ENCODE results near the gene CYFIP2.
A peak's percentile ranks its signal among the peaks of the same experiment; 100 is the strongest.
"Not testable (repeated sequence)": the region's sequence is repeated elsewhere in the genome, so short reads cannot be mapped to it uniquely, and the experiment has no call there.

The CYFIP2 gene

DNA sequence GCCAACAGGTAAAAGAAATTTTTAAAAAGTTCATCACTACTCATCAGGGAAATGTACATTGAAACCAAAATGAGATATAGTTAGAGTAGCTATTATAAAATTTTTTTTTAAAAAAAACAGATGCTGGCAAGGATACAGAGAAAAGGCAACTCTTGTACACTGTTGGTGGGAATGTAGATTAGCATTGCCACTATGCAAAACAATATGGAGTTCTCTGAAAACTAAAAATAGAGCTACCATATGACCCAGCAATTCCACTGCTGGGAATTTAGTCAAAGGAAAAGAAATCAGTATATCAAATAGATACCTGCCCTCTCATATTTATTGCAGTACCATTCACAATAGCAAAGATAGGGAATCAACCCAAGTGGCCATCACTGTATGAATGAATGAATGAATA is 149.9 kb downstream of the CYFIP2 start:
- DNase-seq, result no peak

DNA sequence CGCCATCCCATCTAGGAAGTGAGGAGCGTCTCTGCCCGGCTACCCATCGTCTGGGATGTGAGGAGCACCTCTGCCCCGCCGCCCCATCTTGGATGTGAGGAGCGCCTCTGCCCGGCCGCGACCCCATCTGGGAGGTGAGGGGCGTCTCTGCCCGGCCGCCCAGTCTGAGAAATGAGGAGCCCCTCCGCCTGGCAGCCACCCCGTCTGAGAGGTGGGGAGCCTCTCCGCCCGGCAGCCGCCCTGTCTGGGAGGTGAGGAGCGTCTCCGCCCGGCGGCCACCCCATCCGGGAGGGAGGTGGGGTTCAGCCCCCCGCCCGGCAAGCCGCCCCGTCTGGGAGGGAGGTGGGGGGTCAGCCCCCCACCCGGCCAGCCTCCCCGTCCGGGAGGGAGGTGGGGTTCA is 153.6 kb downstream of the CYFIP2 start:
- not testable (repeated sequence) for DNase-seq

DNA sequence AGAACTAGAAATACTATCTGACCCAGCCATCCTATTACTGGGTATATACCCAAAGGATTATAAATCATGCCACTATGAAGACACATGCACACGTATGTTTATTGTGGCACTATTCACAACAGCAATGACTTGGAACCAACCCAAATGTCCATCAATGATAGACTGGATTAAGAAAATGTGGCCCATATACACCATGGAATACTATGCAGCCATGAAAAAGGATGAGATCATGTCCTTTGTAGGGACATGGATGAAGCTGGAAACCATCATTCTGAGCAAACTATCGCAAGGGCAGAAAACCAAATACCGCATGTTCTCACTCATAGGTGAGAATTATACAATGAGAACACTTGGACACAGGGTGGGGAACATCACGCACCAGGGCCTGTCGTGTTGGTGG is 164.0 kb downstream of the CYFIP2 start:
- DNase-seq, result not testable (repeated sequence)

DNA sequence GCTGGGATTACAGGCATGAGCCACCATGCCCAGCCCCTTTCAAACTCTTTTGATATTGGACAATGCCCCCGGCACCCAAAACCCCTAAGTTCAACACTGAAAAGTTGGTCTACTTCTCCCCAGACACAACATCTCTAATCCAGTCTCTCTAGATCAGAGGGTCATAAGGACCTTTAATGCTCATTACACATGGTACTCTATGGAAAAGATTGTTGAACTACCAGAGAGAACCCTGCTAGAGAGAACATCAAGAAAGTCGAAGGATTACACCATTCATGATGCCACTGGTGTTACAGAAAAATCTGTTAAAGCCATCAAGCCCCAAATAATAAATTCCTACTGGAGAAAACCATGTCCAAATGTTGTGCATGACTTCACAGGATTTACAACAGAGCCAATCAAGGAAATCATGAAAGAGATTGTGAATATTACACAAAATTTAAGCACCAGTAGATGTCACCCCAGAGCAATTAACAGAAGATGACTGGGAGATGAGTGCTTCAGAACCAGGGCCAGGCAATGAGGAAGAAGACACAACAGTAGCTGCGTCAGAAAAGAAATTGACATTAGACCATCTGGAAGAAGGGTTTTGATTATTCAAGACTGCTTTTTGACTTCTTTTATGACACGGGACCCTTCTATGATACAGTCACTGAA is 165.7 kb downstream of the CYFIP2 start:
- DNase-seq, result peak; percentile 50

GRCh38 chr5:157434096-157434495 is 168.2 kb downstream of the CYFIP2 start:
- no peak for DNase-seq

GRCh38 chr5:157443041-157443549 is 177.2 kb downstream of the CYFIP2 start:
- no peak for DNase-seq

DNA sequence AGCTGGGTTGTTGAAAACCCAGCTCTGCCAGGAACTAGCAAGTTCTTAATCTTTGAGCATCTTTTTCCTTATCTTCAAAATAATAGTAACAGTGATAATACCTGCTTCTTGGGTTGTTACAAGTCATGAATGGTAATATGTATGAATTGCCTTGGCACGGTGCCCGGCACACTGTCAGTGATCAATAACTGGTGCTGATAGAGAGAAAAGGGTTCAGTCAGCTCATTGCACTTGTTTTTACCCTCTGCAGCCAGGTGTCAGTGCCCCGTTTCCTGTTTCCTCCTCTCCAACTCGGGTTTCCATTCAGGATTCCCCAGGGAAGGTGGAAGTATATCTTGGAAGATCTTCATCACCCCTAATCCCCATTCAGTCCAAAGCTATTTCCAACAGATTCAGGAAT is 178.3 kb downstream of the CYFIP2 start:
- DNase-seq, result no peak

Data from GDM1 (cell line).